Keratinocyte (primary cell): ENCODE results near the gene GRIK2.

Experiments
- EZH2 ChIP-seq: IDR thresholded peaks from one replicate; pipeline ENCODE4 v1.6.1; 2012; ENCODE audit warnings: inconsistent platforms, mild to moderate bottlenecking, low read length, moderate library complexity
- TF ChIP-seq, protein P1 (sequence below), 3 experiments: IDR thresholded peaks in 1 of 3; conservative IDR thresholded peaks in 1 of 3; optimal IDR thresholded peaks in 1 of 3; 2 replicates in 2 of 3; 3 replicates in 1 of 3; pipeline versions ENCODE3 to v1.5.1; 2011; ENCODE audit warnings: low read length in 3 of 3, mild to moderate bottlenecking in 3 of 3, moderate library complexity in 2 of 3, control low read depth in 1 of 3, inconsistent platforms in 1 of 3; ENCODE audit not compliant: insufficient read depth in 2 of 3; ENCODE audit errors: extremely low read depth in 1 of 3

- TF ChIP-seq, protein P1, sequence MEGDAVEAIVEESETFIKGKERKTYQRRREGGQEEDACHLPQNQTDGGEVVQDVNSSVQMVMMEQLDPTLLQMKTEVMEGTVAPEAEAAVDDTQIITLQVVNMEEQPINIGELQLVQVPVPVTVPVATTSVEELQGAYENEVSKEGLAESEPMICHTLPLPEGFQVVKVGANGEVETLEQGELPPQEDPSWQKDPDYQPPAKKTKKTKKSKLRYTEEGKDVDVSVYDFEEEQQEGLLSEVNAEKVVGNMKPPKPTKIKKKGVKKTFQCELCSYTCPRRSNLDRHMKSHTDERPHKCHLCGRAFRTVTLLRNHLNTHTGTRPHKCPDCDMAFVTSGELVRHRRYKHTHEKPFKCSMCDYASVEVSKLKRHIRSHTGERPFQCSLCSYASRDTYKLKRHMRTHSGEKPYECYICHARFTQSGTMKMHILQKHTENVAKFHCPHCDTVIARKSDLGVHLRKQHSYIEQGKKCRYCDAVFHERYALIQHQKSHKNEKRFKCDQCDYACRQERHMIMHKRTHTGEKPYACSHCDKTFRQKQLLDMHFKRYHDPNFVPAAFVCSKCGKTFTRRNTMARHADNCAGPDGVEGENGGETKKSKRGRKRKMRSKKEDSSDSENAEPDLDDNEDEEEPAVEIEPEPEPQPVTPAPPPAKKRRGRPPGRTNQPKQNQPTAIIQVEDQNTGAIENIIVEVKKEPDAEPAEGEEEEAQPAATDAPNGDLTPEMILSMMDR (optimal IDR thresholded peaks at IDR 0.05 in 1 of 3, IDR thresholded peaks at IDR 0.05 in 1 of 3, conservative IDR thresholded peaks at IDR 0.05 in 1 of 3; ENCODE audit: extremely low read depth in 1 of 3, insufficient read depth in 2 of 3, low read length in 3 of 3), result no peak
- TF ChIP-seq EZH2, result no peak
Measured at GRCh38 chr6:101762851-101763250, 369.3 kb downstream of the GRIK2 start.
